HepG2 (cell line): ENCODE measurements around the gene STK32B. TPM values are rescaled to one million over a fixed set of nuclear protein-coding genes. Genes with fewer than 3 reads are reported as not detected.

Experiments used
- ATAC-seq: fragments of 200-7000 bp; cut with Tn5 transposase; 3 replicates; pipeline ENCODE4 v1.9.1; 2020; ENCODE audit warnings: mild to moderate bottlenecking, moderate library complexity
- BruUV-seq: library from RNA; stranded (reverse); fragments of 400-500 nt; replicated peaks from 2 replicates; lab custom pipeline; 2021; lab: Mats Ljungman, UMichigan
- CTCF ChIA-PET: fragments of 300-600 bp; formaldehyde crosslinking; extraction: SDS; loops from one replicate; lab custom pipeline; 2021; ENCODE audit warnings: low total read pairs, inconsistent platforms, low intra/inter-chr PET ratio; lab: Yijun Ruan, JAX
- POLR2A ChIA-PET: fragments of 350-600 bp; sonication (Branson Sonifier 250); formaldehyde crosslinking; loops from one replicate; lab custom pipeline; 2020; ENCODE audit warnings: antibody characterized with exemption, inconsistent platforms; lab: Yijun Ruan, JAX
- DNase-seq: peaks from one replicate; pipeline ENCODE4 v3.0.0-alpha.2; 2015; ENCODE audit warnings: low spot score
- FAIRE-seq: peaks from 3 replicates; lab custom pipeline; 2011; peaks lifted over from hg19 to GRCh38; lab: Jason Lieb, UNC
- H2AFZ ChIP-seq: one replicate; pipeline ENCODE4 v1.6.1; 2011; ENCODE audit warnings: low read length, inconsistent platforms
- H3K27ac ChIP-seq: fragments of 300-600 bp; 3 replicates; pipeline ENCODE4 v1.8.0; 2011; ENCODE audit warnings: mixed run types, mild to moderate bottlenecking, mixed read lengths, low read length, inconsistent platforms; ENCODE audit not compliant: insufficient read depth; ENCODE audit errors: extremely low read length
- H3K27me3 ChIP-seq, 2 experiments: fragments of 200-600 bp in 1 of 2; 2 replicates in 1 of 2; 3 replicates in 1 of 2; pipeline versions ENCODE4 v1.6.0 to v1.8.0; 2011; ENCODE audit warnings: low read length in 2 of 2, mild to moderate bottlenecking in 2 of 2, moderate library complexity in 2 of 2, inconsistent platforms in 1 of 2; ENCODE audit not compliant: insufficient read depth in 2 of 2, control insufficient read depth in 1 of 2
- H3K36me3 ChIP-seq, 2 experiments: fragments of 200-600 bp in 1 of 2; replicated peaks in 1 of 2; 2 replicates in 1 of 2; 3 replicates in 1 of 2; pipeline versions ENCODE4 v1.5.1 to v1.8.0; 2011; ENCODE audit warnings: low read length in 2 of 2, inconsistent platforms in 1 of 2; ENCODE audit not compliant: insufficient read depth in 2 of 2, control insufficient read depth in 1 of 2
- H3K4me1 ChIP-seq: 2 replicates; pipeline ENCODE4 v1.5.1; 2012; ENCODE audit warnings: low read length, inconsistent platforms; ENCODE audit not compliant: insufficient read depth
- H3K4me2 ChIP-seq: 2 replicates; pipeline ENCODE4 v1.6.0; 2011; ENCODE audit warnings: low read depth, low read length, inconsistent platforms
- H3K4me3 ChIP-seq, 3 experiments: fragments of 200-600 bp in 1 of 3; sonication (generic), shearing (Covaris generic) in 1 of 3; replicated peaks in 1 of 3; 2 replicates each; pipeline ENCODE4 v1.5.1; 2011 to 2016; ENCODE audit warnings: low read length in 3 of 3, inconsistent platforms in 2 of 3, low read depth in 2 of 3, mild to moderate bottlenecking in 2 of 3, control low read depth in 1 of 3, mixed read lengths in 1 of 3; ENCODE audit not compliant: insufficient read depth in 1 of 3
- H3K79me2 ChIP-seq: one replicate; pipeline ENCODE4 v1.6.1; 2011; ENCODE audit warnings: low read length, inconsistent platforms; ENCODE audit not compliant: insufficient read depth
- H3K9ac ChIP-seq: 2 replicates; pipeline ENCODE4 v1.6.0; 2011; ENCODE audit warnings: mild to moderate bottlenecking, low read depth, low read length, inconsistent platforms; ENCODE audit not compliant: insufficient read depth
- H3K9me3 ChIP-seq: 2 replicates; pipeline ENCODE4 v1.5.1; 2012; ENCODE audit warnings: mild to moderate bottlenecking, low read length
- H4K20me1 ChIP-seq: 2 replicates; pipeline ENCODE4 v1.6.0; 2011; ENCODE audit warnings: inconsistent platforms, mild to moderate bottlenecking, low read length, moderate library complexity; ENCODE audit not compliant: insufficient read depth
- CTCF ChIP-seq: sonication (generic); formaldehyde crosslinking; IDR thresholded peaks from 2 replicates; pipeline ENCODE4 v1.5.0; 2020; ENCODE audit warnings: mild to moderate bottlenecking, missing genetic modification reagents, moderate library complexity
- STAG1 ChIP-seq: sonication (generic); formaldehyde crosslinking; IDR thresholded peaks from 2 replicates; pipeline ENCODE4 v1.4.0; 2020; ENCODE audit warnings: missing genetic modification reagents
- ZBTB25 ChIP-seq: IDR thresholded peaks from 2 replicates; pipeline ENCODE4 v1.6.1; 2018; ENCODE audit warnings: missing genetic modification reagents
- ZNF280B ChIP-seq: sonication (generic); formaldehyde crosslinking; IDR thresholded peaks from 2 replicates; pipeline ENCODE4 v1.5.0; 2020; ENCODE audit warnings: missing genetic modification reagents, mild to moderate bottlenecking, borderline replicate concordance
- WGBS: methylation state at CpG from one replicate; pipeline ENCODE4 v1.1.6; 2017; ENCODE audit warnings: low lambda C conversion rate; 5-methylcytosine and 5-hydroxymethylcytosine counted together
- in situ Hi-C: cut with HindIII; loops from 2 replicates; pipeline ENCODE4 v1.10.0; 2017; ENCODE audit warnings: low pct_unique_long_range_greater_than_20kb; ENCODE audit not compliant: extremely low pct_ligation_motif_present
- intact Hi-C: fragments of 100-400 bp; cut with micrococcal nuclease; formaldehyde crosslinking; loops from one replicate; pipeline ENCODE4 v1.10.0; 2022; ENCODE audit not compliant: unreplicated experiment
- polyA plus RNA-seq, 8 experiments: library from polyadenylated mRNA; depleted of rRNA in 3 of 8; stranded (reverse) in 7 of 8; unstranded in 1 of 8; fragments of >200 nt; fragmentation: Illumina TruSeq in 4 of 8; extraction: Trizol in 4 of 8; gene quantifications; 2 replicates each; pipeline versions ENCODE4 v1.2.1 to v1.2.3, GENCODE V29; 2011 to 2016; ENCODE audit warnings: low read depth in 4 of 8, missing spikeins in 1 of 8, mixed read lengths in 1 of 8; ENCODE audit not compliant: insufficient read depth in 1 of 8
- total RNA-seq, 5 experiments: library from RNA; depleted of rRNA; stranded (reverse); fragments of >200 nt; fragmentation: Illumina TruSeq; extraction: Trizol; gene quantifications; 2 replicates each; pipeline ENCODE4 v1.2.3, GENCODE V29; 2016; ENCODE audit warnings: low read depth in 1 of 5

The STK32B gene
- total and polyA plus RNA-seq, 2 of the 13 experiments (the other 11 are each of a cell fraction or from before 2014, with no cell fraction given), result not detected

GRCh38 chr4:5469151-5469775, 418.0 kb downstream of the STK32B start:
- Histone ChIP-seq H3K4me1 (no peaks in the 10 kb centered on the region), H3K79me2 (no peaks in the 10 kb centered on the region), H3K36me3 (no peaks in the 10 kb centered on the region), H3K27me3 (peaks cover 1 to 4% of the 10 kb centered on the region in 2 experiments; a peak in 3 of 5 replicates), H3K27ac (no peak overlapping the region), H3K4me2 (no peak overlapping the region), H3K4me3 (no peak overlapping the region), H3K9me3 (no peaks in the 10 kb centered on the region), H2AFZ (no peak overlapping the region), H4K20me1 (no peaks in the 10 kb centered on the region), H3K9ac (no peak overlapping the region)
- POLR2A ChIA-PET, result no interaction called here
- TF ChIP-seq CTCF (CRISPR knock-in tag) (peak; percentile 42), ZNF280B (CRISPR knock-in tag) (no peak), STAG1 (CRISPR knock-in tag) (peak; percentile 31)
- intact Hi-C loops (no loop called here), in situ Hi-C loops (no loop called here)
- DNase-seq (peak; percentile 6), ATAC-seq (peak; percentile 75), FAIRE-seq (no peak)
- WGBS, result 28% methylated on average over 5 of the region's 8 CpGs
- BruUV-seq, result no TSS peak
- CTCF ChIA-PET, result no interaction called here

- 34% methylated on average over 3 of the region's 5 CpGs for WGBS
- Histone ChIP-seq H3K4me1 (no peaks in the 10 kb centered on the region), H3K4me2 (no peak overlapping the region), H3K27ac (no peak overlapping the region), H3K4me3 (no peak overlapping the region), H3K27me3 (peaks cover 1 to 4% of the 10 kb centered on the region in 2 experiments; a peak in 3 of 5 replicates), H3K9me3 (no peaks in the 10 kb centered on the region), H4K20me1 (no peaks in the 10 kb centered on the region), H3K36me3 (no peaks in the 10 kb centered on the region), H2AFZ (no peak overlapping the region), H3K79me2 (no peaks in the 10 kb centered on the region), H3K9ac (no peak overlapping the region)
- no peak for TF ChIP-seq ZBTB25
- CTCF ChIA-PET, result no interaction called here
- FAIRE-seq (no peak), ATAC-seq (no peak), DNase-seq (no peak)
- BruUV-seq, result no TSS peak
- POLR2A ChIA-PET, result no interaction called here
- intact Hi-C loops, result no loop called here
- in situ Hi-C loops, result no loop called here
These were observed 418.6 kb downstream of the STK32B start for GRCh38 chr4:5469861-5470260.
